CD14-positive monocyte (primary cell): Measurements from ENCODE around the gene LIMA1. TPM values are rescaled to one million over a fixed set of nuclear protein-coding genes. Genes with fewer than 3 reads are reported as not detected.

Source experiments
- DNase-seq, 3 donors: peaks; one replicate each; pipeline ENCODE4 v3.0.0-alpha.2; 2011 to 2022
- H2AFZ ChIP-seq: 2 replicates; pipeline ENCODE4 v1.6.0; 2012; ENCODE audit warnings: mild to moderate bottlenecking, low read depth, low read length, inconsistent platforms; ENCODE audit not compliant: insufficient read depth, poor library complexity, severe bottlenecking
- H3K27ac ChIP-seq, 2 donors: 1 replicate in 1 of 2; 2 replicates in 1 of 2; pipeline ENCODE4 v1.5.1; 2012 to 2013; ENCODE audit warnings: low read length in 2 of 2, control low read depth in 1 of 2, inconsistent platforms in 1 of 2, low read depth in 1 of 2, mild to moderate bottlenecking in 1 of 2
- H3K27me3 ChIP-seq, 2 donors: one replicate each; pipeline versions ENCODE4 v1.6.0 to v1.6.1; 2011 to 2013; ENCODE audit warnings: low read length in 2 of 2; ENCODE audit not compliant: control insufficient read depth in 2 of 2, insufficient read depth in 2 of 2
- H3K36me3 ChIP-seq, 2 donors: replicated peaks in 1 of 2; 1 replicate in 1 of 2; 2 replicates in 1 of 2; pipeline versions ENCODE4 v1.5.1 to v1.6.1; 2012 to 2013; ENCODE audit warnings: low read length in 2 of 2, control low read depth in 1 of 2, inconsistent platforms in 1 of 2, mild to moderate bottlenecking in 1 of 2; ENCODE audit not compliant: insufficient read depth in 2 of 2, control insufficient read depth in 1 of 2
- H3K4me1 ChIP-seq, 2 donors: 1 replicate in 1 of 2; 2 replicates in 1 of 2; pipeline versions ENCODE4 v1.5.1 to v1.6.1; 2012 to 2013; ENCODE audit warnings: low read length in 2 of 2, control low read depth in 1 of 2, inconsistent platforms in 1 of 2, mild to moderate bottlenecking in 1 of 2, moderate library complexity in 1 of 2; ENCODE audit not compliant: insufficient read depth in 2 of 2, control insufficient read depth in 1 of 2
- H3K4me2 ChIP-seq: replicated peaks from 2 replicates; pipeline ENCODE3; 2012; ENCODE audit warnings: low read length, moderate library complexity, mild to moderate bottlenecking; ENCODE audit not compliant: poor library complexity, severe bottlenecking; ENCODE audit errors: extremely low read depth
- H3K4me3 ChIP-seq, 3 experiments: fragments of 200-600 bp in 1 of 3; sonication (generic) in 1 of 3; replicated peaks in 1 of 3; 1 replicate in 2 of 3; 2 replicates in 1 of 3; pipeline ENCODE4 v1.5.1; 2011 to 2013; ENCODE audit warnings: low read length in 3 of 3, mild to moderate bottlenecking in 3 of 3, control low read depth in 2 of 3, low read depth in 2 of 3, inconsistent platforms in 1 of 3, moderate library complexity in 1 of 3
- H3K79me2 ChIP-seq: 2 replicates; pipeline ENCODE4 v1.6.0; 2012; ENCODE audit warnings: mild to moderate bottlenecking, control low read depth, inconsistent platforms, low read length, moderate library complexity; ENCODE audit not compliant: insufficient read depth
- H3K9ac ChIP-seq: 2 replicates; pipeline ENCODE4 v1.6.0; 2017; ENCODE audit warnings: low read length, mild to moderate bottlenecking; ENCODE audit not compliant: insufficient read depth, poor library complexity, severe bottlenecking
- H3K9me3 ChIP-seq, 2 donors: replicated peaks in 1 of 2; 1 replicate in 1 of 2; 2 replicates in 1 of 2; pipeline versions ENCODE4 v1.5.1 to v1.6.1; 2012 to 2013; ENCODE audit warnings: low read length in 2 of 2, control low read depth in 1 of 2; ENCODE audit not compliant: control insufficient read depth in 1 of 2, insufficient read depth in 1 of 2
- H4K20me1 ChIP-seq: 2 replicates; pipeline ENCODE4 v1.6.0; 2012; ENCODE audit warnings: mild to moderate bottlenecking, low read length, control low read depth, moderate library complexity; ENCODE audit not compliant: insufficient read depth
- H3K27ac Mint-ChIP-seq, 7 donors: one replicate each; pipeline ENCODE4 v1.8.0; 2020; ENCODE audit warnings: mild to moderate bottlenecking in 7 of 7, mixed read lengths in 7 of 7, moderate library complexity in 6 of 7, inconsistent platforms in 2 of 7
- H3K27me3 Mint-ChIP-seq, 3 donors: one replicate each; pipeline ENCODE4 v1.8.0; 2021 to 2022; ENCODE audit warnings: low read depth in 3 of 3, mild to moderate bottlenecking in 3 of 3, mixed read lengths in 3 of 3, moderate library complexity in 3 of 3, inconsistent platforms in 1 of 3
- H3K36me3 Mint-ChIP-seq, 2 donors: one replicate each; pipeline ENCODE4 v1.8.0; 2020; ENCODE audit warnings: mixed read lengths in 2 of 2, inconsistent platforms in 1 of 2, mild to moderate bottlenecking in 1 of 2
- H3K4me1 Mint-ChIP-seq: one replicate; pipeline ENCODE4 v1.8.0; 2020; ENCODE audit warnings: mild to moderate bottlenecking, mixed read lengths
- H3K4me3 Mint-ChIP-seq, 2 donors: one replicate each; pipeline ENCODE4 v1.8.0; 2020; ENCODE audit warnings: mild to moderate bottlenecking in 2 of 2, mixed read lengths in 2 of 2, moderate library complexity in 1 of 2
- H3K9me3 Mint-ChIP-seq, 7 donors: one replicate each; pipeline ENCODE4 v1.8.0; 2020 to 2022; ENCODE audit warnings: mixed read lengths in 7 of 7, mild to moderate bottlenecking in 6 of 7, moderate library complexity in 6 of 7, inconsistent platforms in 2 of 7
- CTCF ChIP-seq: fragments of 200-600 bp; IDR thresholded peaks from one replicate; pipeline ENCODE4 v1.8.0; 2022; ENCODE audit warnings: antibody characterized with exemption, mild to moderate bottlenecking
- WGBS: methylation state at CpG from one replicate; pipeline ENCODE4 v1.1.5; 2013; ENCODE audit warnings: missing lambda C conversion rate; ENCODE audit not compliant: insufficient coverage; 5-methylcytosine and 5-hydroxymethylcytosine counted together
- intact Hi-C, 2 donors: fragments of 100-400 bp; cut with micrococcal nuclease; formaldehyde crosslinking; loops; one replicate each; pipeline versions ENCODE4 v1.15.0 to v1.15.1; 2023
- polyA plus RNA-seq, 3 donors: library from polyadenylated mRNA; depleted of rRNA in 1 of 3; unstranded in 2 of 3; stranded (reverse) in 1 of 3; fragments of 300-500 nt in 2 of 3; fragments of >200 nt in 1 of 3; fragmentation: Illumina TruSeq in 2 of 3; gene quantifications; 1 replicate in 2 of 3; 2 replicates in 1 of 3; pipeline ENCODE4 v1.2.3, GENCODE V29; 2012 to 2021

LIMA1 gene
- polyA plus RNA-seq, 3 donors = 0.24 to 0.62 (median 0.51) TPM

GRCh38 chr12:50182461-50182860, 100.9 kb downstream of the LIMA1 start:
- peaks cover 8 to 10% of the 10 kb centered on the region in 2 donors for H3K36me3 Mint-ChIP-seq
- Histone ChIP-seq H3K79me2 (no peaks in the 10 kb centered on the region), H3K4me1 (no peaks in the 10 kb centered on the region), H4K20me1 (no peaks in the 10 kb centered on the region), H3K4me3 (no peak overlapping the region), H3K27me3 (no peaks in the 10 kb centered on the region), H2AFZ (no peak overlapping the region), H3K36me3 (peaks cover 0 to 10% of the 10 kb centered on the region in 2 donors), H3K27ac (no peak overlapping the region), H3K4me2 (no peak overlapping the region), H3K9me3 (no peaks in the 10 kb centered on the region), H3K9ac (no peak overlapping the region)
- no peak for DNase-seq
- no peak overlapping the region for H3K4me3 Mint-ChIP-seq
- TF ChIP-seq CTCF = no peak
- H3K27ac Mint-ChIP-seq = no peak overlapping the region
- H3K27me3 Mint-ChIP-seq = peaks cover 0 to 3% (median 0%) of the 10 kb centered on the region in 3 donors
- H3K4me1 Mint-ChIP-seq = no peaks in the 10 kb centered on the region
- peaks cover 0 to 2% (median 0%) of the 10 kb centered on the region in 7 donors for H3K9me3 Mint-ChIP-seq
- intact Hi-C loops = no loop called here

GRCh38 chr12:50181691-50182090, 101.6 kb downstream of the LIMA1 start:
- peaks cover 3 to 14% of the 10 kb centered on the region in 2 donors for H3K36me3 ChIP-seq
- no peaks in the 10 kb centered on the region for H4K20me1 ChIP-seq
- no peak overlapping the region for H3K27ac Mint-ChIP-seq
- no peaks in the 10 kb centered on the region for H3K9me3 ChIP-seq
- no peak for TF ChIP-seq CTCF
- no peak overlapping the region for H3K4me3 ChIP-seq
- peaks cover 0 to 2% (median 0%) of the 10 kb centered on the region in 7 donors for H3K9me3 Mint-ChIP-seq
- no peaks in the 10 kb centered on the region for H3K4me1 ChIP-seq
- no peak overlapping the region for H3K9ac ChIP-seq
- H3K4me3 Mint-ChIP-seq = no peak overlapping the region
- WGBS = 100% methylated on average over 3 of the region's 4 CpGs
- no peaks in the 10 kb centered on the region for H3K79me2 ChIP-seq
- peaks cover 12 to 15% of the 10 kb centered on the region in 2 donors for H3K36me3 Mint-ChIP-seq
- H2AFZ ChIP-seq = no peak overlapping the region
- no peaks in the 10 kb centered on the region for H3K4me1 Mint-ChIP-seq
- DNase-seq = no peak
- no peak overlapping the region for H3K4me2 ChIP-seq
- no peak overlapping the region for H3K27ac ChIP-seq
- H3K27me3 Mint-ChIP-seq = peaks cover 0 to 2% (median 0%) of the 10 kb centered on the region in 3 donors
- H3K27me3 ChIP-seq = no peaks in the 10 kb centered on the region
- intact Hi-C loops = no loop called here
